Esophagus muscularis mucosa (tissue), 4 donors: ENCODE data around the gene ASNS.

Experiments used
- CTCF ChIP-seq, 3 experiments: fragments of 200-600 bp in 2 of 3; fragments of 450-650 bp in 1 of 3; sonication (generic) in 2 of 3; IDR thresholded peaks; one replicate each; pipeline ENCODE4 v1.5.1; 2017 to 2019; ENCODE audit warnings: antibody characterized with exemption in 3 of 3, mild to moderate bottlenecking in 2 of 3, moderate library complexity in 1 of 3
- EP300 ChIP-seq: sonication (generic); formaldehyde crosslinking; IDR thresholded peaks from one replicate; pipeline ENCODE4 v1.6.1; 2017; ENCODE audit warnings: antibody characterized with exemption
- POLR2A ChIP-seq: fragments of 450-650 bp; IDR thresholded peaks from one replicate; pipeline ENCODE4 v1.6.1; 2017; ENCODE audit warnings: antibody characterized with exemption, moderate library complexity, mild to moderate bottlenecking, low read depth
- POLR2AphosphoS5 ChIP-seq, 2 donors: sonication (generic); formaldehyde crosslinking; IDR thresholded peaks; one replicate each; pipeline ENCODE4 v1.6.1; 2017; ENCODE audit warnings: antibody characterized with exemption in 2 of 2

GRCh38 chr7:97858221-97858620 lies 14.0 kb downstream of the ASNS start:
- TF ChIP-seq CTCF (IDR thresholded peaks at IDR 0.05) (no peak), EP300 (no peak), POLR2A (no peak), POLR2AphosphoS5 (IDR thresholded peaks at IDR 0.05) (no peak)
